ENCODE results near the gene ALS2.

GRCh38 chr2:201780674-201781493, at the start of gene ALS2:
- TF ChIP-seq CTCF (IDR thresholded peaks at IDR 0.05 in 4 of 5, conservative IDR thresholded peaks at IDR 0.05 in 1 of 5) (no peak), POLR2A (IDR thresholded peaks at IDR 0.05) (peak; percentile 62 to 67)

Measured in gastrocnemius medialis (tissue), 4 donors.